HCT116 (cell line): ENCODE data around the gene CDKN1A. TPM values are rescaled to one million over a fixed set of nuclear protein-coding genes. Genes with fewer than 3 reads are reported as not detected.

Experiments used
- ATAC-seq: fragments of 200-7000 bp; cut with Tn5 transposase; 2 replicates; pipeline ENCODE4 v1.9.1; 2020; ENCODE audit warnings: mild to moderate bottlenecking, moderate library complexity
- BruUV-seq: library from RNA; stranded (reverse); fragments of 400-500 nt; replicated peaks from 2 replicates; lab custom pipeline; 2021; lab: Mats Ljungman, UMichigan
- CTCF ChIA-PET: fragments of 300-600 bp; sonication (Branson Sonifier 250); formaldehyde crosslinking; loops from one replicate; lab custom pipeline; 2021; ENCODE audit warnings: antibody characterized with exemption; lab: Charles Lee
- POLR2A ChIA-PET: fragments of 300-600, 350-600 bp; sonication (Branson Sonifier 250); formaldehyde crosslinking; loops from one replicate; lab custom pipeline; 2021; ENCODE audit warnings: antibody characterized with exemption; lab: Charles Lee
- RAD21 ChIA-PET, 2 experiments: fragments of 300-600 bp; sonication (Branson Sonifier 250); formaldehyde crosslinking; loops; one replicate each; lab custom pipeline; 2023; ENCODE audit warnings: low total read pairs in 2 of 2; ENCODE audit not compliant: uncharacterized antibody in 2 of 2, unreplicated experiment in 2 of 2, low non-redundant PET in 1 of 2; lab: Charles Lee
- DNase-seq: peaks from one replicate; pipeline ENCODE4 v3.0.0-alpha.2; 2010; ENCODE audit warnings: low read depth, low spot score
- H2AFZ ChIP-seq: fragments of 200-600 bp; shearing (Covaris generic), sonication (generic); 2 replicates; pipeline ENCODE4 v1.6.1; 2017; ENCODE audit warnings: low read depth, mixed run types, mixed read lengths, antibody characterized with exemption, low read length; ENCODE audit not compliant: poor library complexity, severe bottlenecking
- H3K27ac ChIP-seq: 2 replicates; pipeline ENCODE4 v1.5.1; 2012; ENCODE audit warnings: low read depth, low read length
- H3K27me3 ChIP-seq: fragments of 200-600 bp; sonication (generic); 2 replicates; pipeline ENCODE4 v1.6.1; 2016; ENCODE audit warnings: mixed run types, low read length, mixed read lengths; ENCODE audit not compliant: insufficient read depth
- H3K36me3 ChIP-seq, 2 experiments: fragments of 200-500 bp in 1 of 2; fragments of 200-600 bp in 1 of 2; sonication (Bioruptor generic) in 1 of 2; sonication (generic) in 1 of 2; 2 replicates each; pipeline versions ENCODE4 v1.5.1 to v1.6.1; 2014 to 2016; ENCODE audit warnings: low read length in 2 of 2, inconsistent platforms in 1 of 2, mixed read lengths in 1 of 2, mixed run types in 1 of 2; ENCODE audit not compliant: insufficient read depth in 2 of 2, control insufficient read depth in 1 of 2
- H3K4me1 ChIP-seq, 2 experiments: fragments of 200-600 bp in 1 of 2; sonication (generic) in 1 of 2; 2 replicates each; pipeline versions ENCODE4 v1.5.1 to v1.6.1; 2012 to 2017; ENCODE audit warnings: low read length in 2 of 2, inconsistent platforms in 1 of 2, mild to moderate bottlenecking in 1 of 2, mixed read lengths in 1 of 2, mixed run types in 1 of 2, moderate library complexity in 1 of 2; ENCODE audit not compliant: insufficient read depth in 2 of 2, control insufficient read depth in 1 of 2
- H3K4me2 ChIP-seq: fragments of 200-600 bp; sonication (generic); 2 replicates; pipeline ENCODE4 v1.6.1; 2017; ENCODE audit warnings: mixed run types, low read length, mixed read lengths
- H3K4me3 ChIP-seq, 2 experiments: fragments of 200-600 bp in 1 of 2; sonication (generic) in 1 of 2; replicated peaks in 1 of 2; 2 replicates each; pipeline ENCODE4 v1.5.1; 2011 to 2016; ENCODE audit warnings: low read length in 2 of 2, control low read depth in 1 of 2, low read depth in 1 of 2, mild to moderate bottlenecking in 1 of 2, mixed read lengths in 1 of 2, mixed run types in 1 of 2
- H3K79me2 ChIP-seq: fragments of 200-600 bp; sonication (generic); 2 replicates; pipeline ENCODE4 v1.6.1; 2017; ENCODE audit warnings: mild to moderate bottlenecking, mixed run types, low read length, moderate library complexity, mixed read lengths; ENCODE audit not compliant: insufficient read depth
- H3K9ac ChIP-seq: fragments of 200-600 bp; sonication (generic); 2 replicates; pipeline ENCODE4 v1.6.1; 2016; ENCODE audit warnings: low read length, mixed read lengths
- H3K9me2 ChIP-seq: fragments of 200-600 bp; sonication (generic), shearing (Covaris generic); 2 replicates; pipeline ENCODE4 v1.6.1; 2017; ENCODE audit warnings: mixed run types, mild to moderate bottlenecking, moderate library complexity; ENCODE audit not compliant: insufficient read depth
- H3K9me3 ChIP-seq, 2 experiments: fragments of 200-500 bp in 1 of 2; fragments of 200-600 bp in 1 of 2; sonication (Bioruptor generic) in 1 of 2; sonication (generic) in 1 of 2; 2 replicates each; pipeline ENCODE4 v1.6.1; 2014 to 2017; ENCODE audit warnings: low read length in 2 of 2, mixed read lengths in 2 of 2, inconsistent platforms in 1 of 2, low read depth in 1 of 2, mild to moderate bottlenecking in 1 of 2, mixed run types in 1 of 2, moderate library complexity in 1 of 2; ENCODE audit not compliant: control insufficient read depth in 1 of 2, insufficient read depth in 1 of 2
- H4K20me1 ChIP-seq: fragments of 200-600 bp; sonication (generic), shearing (Covaris generic); 2 replicates; pipeline ENCODE4 v1.6.1; 2017; ENCODE audit warnings: mixed run types, mild to moderate bottlenecking, moderate library complexity; ENCODE audit not compliant: insufficient read depth
- CBX3 ChIP-seq: IDR thresholded peaks from 2 replicates; pipeline ENCODE4 v1.6.1; 2012; ENCODE audit warnings: low read depth
- EGR1 ChIP-seq: IDR thresholded peaks from 2 replicates; pipeline ENCODE4 v1.6.1; 2012; ENCODE audit warnings: low read depth
- ELF1 ChIP-seq: IDR thresholded peaks from 2 replicates; pipeline ENCODE4 v1.6.1; 2012; ENCODE audit warnings: low read depth, borderline replicate concordance
- EZH2phosphoT487 ChIP-seq: fragments of 200-600 bp; IDR thresholded peaks from 2 replicates; pipeline ENCODE4 v1.6.1; 2018; ENCODE audit warnings: antibody characterized with exemption, borderline replicate concordance
- FOSL1 ChIP-seq: IDR thresholded peaks from 2 replicates; pipeline ENCODE4 v1.6.1; 2012; ENCODE audit warnings: low read depth
- JUND ChIP-seq: IDR thresholded peaks from 2 replicates; pipeline ENCODE4 v1.6.1; 2012
- POLR2A ChIP-seq: IDR thresholded peaks from 2 replicates; pipeline ENCODE4 v1.7.0; 2011; ENCODE audit warnings: borderline replicate concordance; ENCODE audit not compliant: insufficient read depth, insufficient read length; ENCODE audit errors: extremely low read depth
- POLR2AphosphoS5 ChIP-seq: IDR thresholded peaks from 2 replicates; pipeline ENCODE4 v1.6.1; 2011; ENCODE audit warnings: mild to moderate bottlenecking, low read depth, low read length, moderate library complexity
- SP1 ChIP-seq: IDR thresholded peaks from 2 replicates; pipeline ENCODE4 v1.6.1; 2012; ENCODE audit warnings: low read depth
- YY1 ChIP-seq: IDR thresholded peaks from 2 replicates; pipeline ENCODE4 v1.6.1; 2011; ENCODE audit warnings: low read length, low read depth, moderate library complexity, mild to moderate bottlenecking; ENCODE audit not compliant: insufficient replicate concordance; ENCODE audit errors: extremely low read depth
- ZFX ChIP-seq: fragments of 450-650 bp; IDR thresholded peaks from 2 replicates; pipeline ENCODE4 v1.6.1; 2017
- intact Hi-C: fragments of 100-400 bp; cut with micrococcal nuclease; formaldehyde crosslinking; loops from 2 replicates; pipeline ENCODE4 v1.10.0; 2022
- total RNA-seq: library from RNA; stranded (reverse); gene quantifications from one replicate; pipeline ENCODE4 v1.2.1, GENCODE V29; 2021; ENCODE audit not compliant: unreplicated experiment
- TF ChIP-seq, protein P1 (sequence below): IDR thresholded peaks from 2 replicates; pipeline ENCODE4 v1.6.1; 2012; ENCODE audit warnings: low read depth
- TF ChIP-seq, protein P2 (sequence below): IDR thresholded peaks from 2 replicates; pipeline ENCODE4 v1.6.1; 2011; ENCODE audit warnings: mild to moderate bottlenecking, low read length, moderate library complexity; ENCODE audit not compliant: insufficient replicate concordance; ENCODE audit errors: extremely low read depth
- TF ChIP-seq, protein P3 (sequence below): IDR thresholded peaks from 2 replicates; pipeline ENCODE4 v1.6.1; 2012
- TF ChIP-seq, protein P4 (sequence below): IDR thresholded peaks from 2 replicates; pipeline ENCODE4 v1.6.1; 2012

The CDKN1A gene
- total RNA-seq, 1 experiment from 2014 or later = 179 TPM

DNA sequence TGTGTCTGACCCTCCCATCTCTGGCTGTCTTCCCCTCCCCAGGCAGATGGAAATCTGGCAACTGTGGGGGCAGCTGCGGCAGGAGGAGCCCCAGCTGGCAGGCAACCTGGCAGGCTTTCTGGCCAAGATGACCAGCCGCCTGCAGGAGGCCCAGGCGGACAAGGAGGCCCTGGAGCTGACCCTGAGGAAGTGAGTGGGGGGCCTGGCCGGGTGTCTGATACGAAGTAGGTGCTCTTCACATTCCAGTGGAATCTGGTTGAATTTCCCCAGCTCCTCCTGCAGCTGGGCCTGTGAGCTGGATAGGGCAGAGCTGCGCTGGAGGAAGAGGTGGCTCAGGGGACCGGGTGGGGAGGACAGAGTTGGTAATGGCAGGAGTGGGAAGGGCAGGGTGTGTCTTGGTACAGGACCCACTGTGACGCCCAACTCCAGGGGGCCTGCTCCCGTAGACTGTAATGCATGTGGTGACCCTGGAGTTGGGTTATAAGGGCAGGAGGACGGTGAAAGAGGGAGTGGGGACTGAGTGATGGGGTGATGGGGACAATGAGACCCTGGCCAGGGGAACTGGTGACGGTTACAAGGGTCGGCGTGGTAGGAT lies 38.8 kb downstream of the CDKN1A start (continued):
- TF ChIP-seq, protein P1, sequence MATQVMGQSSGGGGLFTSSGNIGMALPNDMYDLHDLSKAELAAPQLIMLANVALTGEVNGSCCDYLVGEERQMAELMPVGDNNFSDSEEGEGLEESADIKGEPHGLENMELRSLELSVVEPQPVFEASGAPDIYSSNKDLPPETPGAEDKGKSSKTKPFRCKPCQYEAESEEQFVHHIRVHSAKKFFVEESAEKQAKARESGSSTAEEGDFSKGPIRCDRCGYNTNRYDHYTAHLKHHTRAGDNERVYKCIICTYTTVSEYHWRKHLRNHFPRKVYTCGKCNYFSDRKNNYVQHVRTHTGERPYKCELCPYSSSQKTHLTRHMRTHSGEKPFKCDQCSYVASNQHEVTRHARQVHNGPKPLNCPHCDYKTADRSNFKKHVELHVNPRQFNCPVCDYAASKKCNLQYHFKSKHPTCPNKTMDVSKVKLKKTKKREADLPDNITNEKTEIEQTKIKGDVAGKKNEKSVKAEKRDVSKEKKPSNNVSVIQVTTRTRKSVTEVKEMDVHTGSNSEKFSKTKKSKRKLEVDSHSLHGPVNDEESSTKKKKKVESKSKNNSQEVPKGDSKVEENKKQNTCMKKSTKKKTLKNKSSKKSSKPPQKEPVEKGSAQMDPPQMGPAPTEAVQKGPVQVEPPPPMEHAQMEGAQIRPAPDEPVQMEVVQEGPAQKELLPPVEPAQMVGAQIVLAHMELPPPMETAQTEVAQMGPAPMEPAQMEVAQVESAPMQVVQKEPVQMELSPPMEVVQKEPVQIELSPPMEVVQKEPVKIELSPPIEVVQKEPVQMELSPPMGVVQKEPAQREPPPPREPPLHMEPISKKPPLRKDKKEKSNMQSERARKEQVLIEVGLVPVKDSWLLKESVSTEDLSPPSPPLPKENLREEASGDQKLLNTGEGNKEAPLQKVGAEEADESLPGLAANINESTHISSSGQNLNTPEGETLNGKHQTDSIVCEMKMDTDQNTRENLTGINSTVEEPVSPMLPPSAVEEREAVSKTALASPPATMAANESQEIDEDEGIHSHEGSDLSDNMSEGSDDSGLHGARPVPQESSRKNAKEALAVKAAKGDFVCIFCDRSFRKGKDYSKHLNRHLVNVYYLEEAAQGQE = no peak

DNA sequence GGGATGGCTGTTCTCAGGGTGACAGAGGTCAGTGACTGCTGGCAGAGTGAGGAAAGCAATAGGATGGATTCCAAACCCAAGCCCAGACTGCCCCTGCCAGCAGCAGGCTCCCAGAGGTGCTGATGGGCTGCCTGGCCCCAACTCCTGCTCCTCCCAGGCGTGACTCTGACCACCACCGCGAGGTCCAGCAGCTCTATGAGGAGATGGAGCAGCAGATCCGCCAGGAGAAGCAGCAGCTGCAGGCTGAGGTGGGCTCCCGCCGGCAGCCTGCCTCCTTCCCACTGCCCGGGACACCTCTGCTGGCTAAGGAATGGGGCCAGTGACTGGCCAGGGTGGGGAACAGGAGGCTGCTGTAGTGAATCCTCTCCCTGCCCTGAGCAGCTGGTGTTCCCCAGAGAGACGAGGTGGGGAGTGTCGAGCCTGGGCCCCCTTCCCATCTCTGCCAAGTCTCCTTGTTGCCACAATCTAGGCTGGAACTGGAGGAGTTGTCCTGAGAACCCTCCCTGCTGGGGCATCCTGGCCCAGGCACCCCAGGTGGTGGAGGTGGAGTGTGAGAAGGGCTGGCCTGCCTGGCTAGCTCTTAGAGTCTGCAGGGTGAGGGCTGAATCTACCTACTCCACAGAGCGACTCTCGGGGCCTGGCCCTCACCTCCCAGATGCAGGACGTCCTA lies 39.5 kb downstream of the CDKN1A start:
- no peaks in the 10 kb centered on the region for H3K4me1 ChIP-seq
- H3K36me3 ChIP-seq = no peaks in the 10 kb centered on the region
- H3K9me3 ChIP-seq = no peaks in the 10 kb centered on the region
- ChIA-PET CTCF (no interaction called here), POLR2A (no interaction called here), RAD21 (no interaction called here)
- no peak overlapping the region for H3K4me2 ChIP-seq
- DNase-seq = no peak
- H3K27ac ChIP-seq = no peak overlapping the region
- H3K9me2 ChIP-seq = no peaks in the 10 kb centered on the region
- BruUV-seq = no TSS peak
- H3K79me2 ChIP-seq = no peaks in the 10 kb centered on the region
- intact Hi-C loops = no loop called here
- H3K9ac ChIP-seq = no peak overlapping the region
- H3K27me3 ChIP-seq = no peaks in the 10 kb centered on the region
- H2AFZ ChIP-seq = no peak overlapping the region
- ATAC-seq = no peak
- H4K20me1 ChIP-seq = no peaks in the 10 kb centered on the region
- H3K4me3 ChIP-seq = no peak overlapping the region
- no peak for TF ChIP-seq YY1
- no peak for TF ChIP-seq POLR2AphosphoS5
- no peak for TF ChIP-seq SP1
- TF ChIP-seq, protein P2, sequence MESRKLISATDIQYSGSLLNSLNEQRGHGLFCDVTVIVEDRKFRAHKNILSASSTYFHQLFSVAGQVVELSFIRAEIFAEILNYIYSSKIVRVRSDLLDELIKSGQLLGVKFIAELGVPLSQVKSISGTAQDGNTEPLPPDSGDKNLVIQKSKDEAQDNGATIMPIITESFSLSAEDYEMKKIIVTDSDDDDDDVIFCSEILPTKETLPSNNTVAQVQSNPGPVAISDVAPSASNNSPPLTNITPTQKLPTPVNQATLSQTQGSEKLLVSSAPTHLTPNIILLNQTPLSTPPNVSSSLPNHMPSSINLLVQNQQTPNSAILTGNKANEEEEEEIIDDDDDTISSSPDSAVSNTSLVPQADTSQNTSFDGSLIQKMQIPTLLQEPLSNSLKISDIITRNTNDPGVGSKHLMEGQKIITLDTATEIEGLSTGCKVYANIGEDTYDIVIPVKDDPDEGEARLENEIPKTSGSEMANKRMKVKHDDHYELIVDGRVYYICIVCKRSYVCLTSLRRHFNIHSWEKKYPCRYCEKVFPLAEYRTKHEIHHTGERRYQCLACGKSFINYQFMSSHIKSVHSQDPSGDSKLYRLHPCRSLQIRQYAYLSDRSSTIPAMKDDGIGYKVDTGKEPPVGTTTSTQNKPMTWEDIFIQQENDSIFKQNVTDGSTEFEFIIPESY = no peak
- no peak for TF ChIP-seq POLR2A
- TF ChIP-seq, protein P1 = no peak
- TF ChIP-seq, protein P3, sequence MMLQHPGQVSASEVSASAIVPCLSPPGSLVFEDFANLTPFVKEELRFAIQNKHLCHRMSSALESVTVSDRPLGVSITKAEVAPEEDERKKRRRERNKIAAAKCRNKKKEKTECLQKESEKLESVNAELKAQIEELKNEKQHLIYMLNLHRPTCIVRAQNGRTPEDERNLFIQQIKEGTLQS = no peak
- no peak for TF ChIP-seq EZH2phosphoT487
- TF ChIP-seq, protein P4, sequence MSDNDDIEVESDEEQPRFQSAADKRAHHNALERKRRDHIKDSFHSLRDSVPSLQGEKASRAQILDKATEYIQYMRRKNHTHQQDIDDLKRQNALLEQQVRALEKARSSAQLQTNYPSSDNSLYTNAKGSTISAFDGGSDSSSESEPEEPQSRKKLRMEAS = no peak
- TF ChIP-seq ELF1 = no peak
- no peak for TF ChIP-seq FOSL1
- TF ChIP-seq EGR1 = no peak
- no peak for TF ChIP-seq JUND
- no peak for TF ChIP-seq ZFX
- no peak for TF ChIP-seq CBX3
